ENCODE results near the gene JUNB. TPM values are rescaled to one million over a fixed set of nuclear protein-coding genes. Genes with fewer than 3 reads are reported as not detected.

Gene JUNB
- total RNA-seq, 3 donors from 2014 or later = 170 to 191 (median 191) TPM

- Histone ChIP-seq H3K4me3 (no peak overlapping the region), H3K9me3 (no peaks in the 10 kb centered on the region), H3K4me1 (ENCODE audit: low read depth) (peaks cover 64% of the 10 kb centered on the region), H3K36me3 (ENCODE audit: low read depth) (no peaks in the 10 kb centered on the region)
- DNase-seq (peak in 1 of 3 donors; percentile 21), ATAC-seq (no peak)
- intact Hi-C loops (cut with DNase I, micrococcal nuclease) = no loop called here
- TF ChIP-seq CTCF (IDR thresholded peaks at IDR 0.05) = no peak
Observed at GRCh38 chr19:12787458-12787857, 3.8 kb upstream of the JUNB start.

GRCh38 chr19:12788042-12788681, 3.1 kb upstream of the JUNB start:
- no peak for ATAC-seq
- Histone ChIP-seq H3K9me3 (no peaks in the 10 kb centered on the region), H3K4me3 (no peak overlapping the region), H3K4me1 (ENCODE audit: low read depth) (peaks cover 59% of the 10 kb centered on the region), H3K36me3 (ENCODE audit: low read depth) (no peaks in the 10 kb centered on the region)
- DNase-seq = peak in 1 of 3 donors; percentile 28
- TF ChIP-seq CTCF (IDR thresholded peaks at IDR 0.05) = no peak
- intact Hi-C loops (cut with DNase I, micrococcal nuclease) = no loop called here

GRCh38 chr19:12788682-12789097, 2.6 kb upstream of the JUNB start:
- intact Hi-C loops (cut with DNase I, micrococcal nuclease) = no loop called here
- TF ChIP-seq CTCF (IDR thresholded peaks at IDR 0.05) = no peak
- ATAC-seq (peak; percentile 3), DNase-seq (peak; percentile 90 to 91 (median 91))
- no peaks in the 10 kb centered on the region for H3K9me3 ChIP-seq
- no peaks in the 10 kb centered on the region for H3K36me3 ChIP-seq (ENCODE audit: low read depth)
- no peak overlapping the region for H3K4me3 ChIP-seq
- H3K4me1 ChIP-seq (ENCODE audit: low read depth) = peaks cover 54% of the 10 kb centered on the region

GRCh38 chr19:12789098-12789903, 2.0 kb upstream of the JUNB start:
- H3K4me1 ChIP-seq (ENCODE audit: low read depth) = peaks cover 48% of the 10 kb centered on the region
- peak; percentile 41 for ATAC-seq
- no peaks in the 10 kb centered on the region for H3K36me3 ChIP-seq (ENCODE audit: low read depth)
- peak; percentile 12 for TF ChIP-seq CTCF (IDR thresholded peaks at IDR 0.05)
- H3K9me3 ChIP-seq = no peaks in the 10 kb centered on the region
- DNase-seq = peak in 2 of 3 donors; percentile 85 to 92
- peak overlapping the region; percentile 19 for H3K4me3 ChIP-seq
- intact Hi-C loops (cut with DNase I, micrococcal nuclease) = no loop called here

- Histone ChIP-seq H3K36me3 (ENCODE audit: low read depth) (no peaks in the 10 kb centered on the region), H3K9me3 (no peaks in the 10 kb centered on the region), H3K4me1 (ENCODE audit: low read depth) (peaks cover 47% of the 10 kb centered on the region), H3K4me3 (peak overlapping the region; percentile 19)
- ATAC-seq (peak; percentile 52), DNase-seq (peak; percentile 93 to 98 (median 95))
- intact Hi-C loops (cut with DNase I, micrococcal nuclease) = no loop called here
- TF ChIP-seq CTCF (IDR thresholded peaks at IDR 0.05) = no peak
Observed at GRCh38 chr19:12789904-12790619, 1.2 kb upstream of the JUNB start.
